Osteoblast (primary cell): ENCODE data around the gene DDX51. TPM values are rescaled to one million over a fixed set of nuclear protein-coding genes. Genes with fewer than 3 reads are reported as not detected.

Experiments used
- DNase-seq: peaks from one replicate; pipeline ENCODE4 v3.0.0; 2011; ENCODE audit warnings: low spot score, mixed read lengths; ENCODE audit not compliant: insufficient read length; ENCODE audit errors: missing footprints
- H2AFZ ChIP-seq: 2 replicates; pipeline ENCODE4 v1.6.0; 2011; ENCODE audit warnings: mild to moderate bottlenecking, low read length
- H3K27ac ChIP-seq: 2 replicates; pipeline ENCODE4 v1.5.1; 2011; ENCODE audit warnings: mild to moderate bottlenecking, low read depth, low read length, moderate library complexity
- H3K27me3 ChIP-seq: 2 replicates; pipeline ENCODE4 v1.6.0; 2012; ENCODE audit warnings: mild to moderate bottlenecking, control low read depth, inconsistent platforms, low read length, moderate library complexity; ENCODE audit not compliant: insufficient read depth
- H3K36me3 ChIP-seq: 2 replicates; pipeline ENCODE4 v1.5.1; 2011; ENCODE audit warnings: mild to moderate bottlenecking, low read length, control low read depth, moderate library complexity; ENCODE audit not compliant: insufficient read depth
- H3K4me1 ChIP-seq: 2 replicates; pipeline ENCODE4 v1.5.1; 2011; ENCODE audit warnings: mild to moderate bottlenecking, low read length, control low read depth, moderate library complexity; ENCODE audit not compliant: insufficient read depth
- H3K4me2 ChIP-seq: 2 replicates; pipeline ENCODE4 v1.6.0; 2011; ENCODE audit warnings: mild to moderate bottlenecking, low read length; ENCODE audit not compliant: insufficient read depth
- H3K4me3 ChIP-seq: fragments of 200-600 bp; sonication (generic); 3 replicates; pipeline ENCODE4 v1.5.1; 2012; ENCODE audit warnings: mild to moderate bottlenecking, low read length, inconsistent platforms; ENCODE audit not compliant: insufficient read depth
- H3K79me2 ChIP-seq: 2 replicates; pipeline ENCODE4 v1.6.0; 2012; ENCODE audit warnings: mild to moderate bottlenecking, low read length, control low read depth, inconsistent platforms; ENCODE audit not compliant: insufficient read depth
- H3K9me3 ChIP-seq: 2 replicates; pipeline ENCODE4 v1.5.1; 2011; ENCODE audit warnings: low read depth, low read length, control low read depth
- H4K20me1 ChIP-seq: 2 replicates; pipeline ENCODE4 v1.6.0; 2012; ENCODE audit warnings: mild to moderate bottlenecking, low read length, control low read depth; ENCODE audit not compliant: insufficient read depth
- total RNA-seq: library from RNA; depleted of rRNA; stranded (reverse); fragments of >200 nt; gene quantifications from 2 replicates; pipeline ENCODE4 v1.2.3, GENCODE V29; 2012
- TF ChIP-seq, protein P1 (sequence below): IDR thresholded peaks from 2 replicates; pipeline ENCODE4 v1.5.1; 2011; ENCODE audit warnings: mild to moderate bottlenecking, low read depth, low read length, moderate library complexity; ENCODE audit errors: extremely low read depth

DDX51 gene
- total RNA-seq, 1 donor: 6.2 TPM

DNA sequence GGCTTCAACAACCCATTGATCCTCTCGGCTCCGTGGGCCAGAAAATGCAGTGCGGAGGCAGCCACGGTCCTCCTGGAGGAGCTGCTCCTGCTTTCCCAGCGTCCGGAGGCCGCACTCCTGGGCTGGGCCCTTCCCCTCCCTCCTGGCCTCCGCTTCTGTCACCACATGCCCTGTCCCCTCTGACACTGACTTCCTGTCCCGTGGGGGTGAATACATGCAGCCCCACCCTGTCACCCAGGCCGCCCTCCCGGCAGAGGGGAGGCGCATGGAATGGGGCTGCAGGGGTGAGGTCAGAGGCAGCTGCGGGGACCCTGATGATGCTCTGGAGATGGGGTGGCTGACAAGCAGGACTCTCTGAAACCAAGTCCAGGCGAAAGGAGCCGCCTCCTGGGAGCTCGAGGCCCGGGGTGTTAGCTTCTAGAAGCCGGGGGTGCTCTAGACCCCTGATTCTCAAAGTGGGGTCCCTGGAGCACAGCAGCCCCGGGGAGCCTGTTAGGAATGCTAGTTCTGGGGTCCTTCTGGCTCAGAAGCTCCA lies 32.3 kb upstream of the DDX51 start:
- Histone ChIP-seq H2AFZ (no peak overlapping the region), H3K27me3 (peaks cover 14% of the 10 kb centered on the region)
- no peak for DNase-seq

GRCh38 chr12:132175496-132176384 lies 31.6 kb upstream of the DDX51 start:
- Histone ChIP-seq H3K27me3 (peaks cover 14% of the 10 kb centered on the region), H2AFZ (no peak overlapping the region), H3K4me1 (no peaks in the 10 kb centered on the region), H3K27ac (no peak overlapping the region), H4K20me1 (no peaks in the 10 kb centered on the region), H3K36me3 (no peaks in the 10 kb centered on the region), H3K79me2 (no peaks in the 10 kb centered on the region), H3K4me2 (no peak overlapping the region), H3K4me3 (no peak overlapping the region), H3K9me3 (no peaks in the 10 kb centered on the region)
- no peak for DNase-seq
- TF ChIP-seq, protein P1, sequence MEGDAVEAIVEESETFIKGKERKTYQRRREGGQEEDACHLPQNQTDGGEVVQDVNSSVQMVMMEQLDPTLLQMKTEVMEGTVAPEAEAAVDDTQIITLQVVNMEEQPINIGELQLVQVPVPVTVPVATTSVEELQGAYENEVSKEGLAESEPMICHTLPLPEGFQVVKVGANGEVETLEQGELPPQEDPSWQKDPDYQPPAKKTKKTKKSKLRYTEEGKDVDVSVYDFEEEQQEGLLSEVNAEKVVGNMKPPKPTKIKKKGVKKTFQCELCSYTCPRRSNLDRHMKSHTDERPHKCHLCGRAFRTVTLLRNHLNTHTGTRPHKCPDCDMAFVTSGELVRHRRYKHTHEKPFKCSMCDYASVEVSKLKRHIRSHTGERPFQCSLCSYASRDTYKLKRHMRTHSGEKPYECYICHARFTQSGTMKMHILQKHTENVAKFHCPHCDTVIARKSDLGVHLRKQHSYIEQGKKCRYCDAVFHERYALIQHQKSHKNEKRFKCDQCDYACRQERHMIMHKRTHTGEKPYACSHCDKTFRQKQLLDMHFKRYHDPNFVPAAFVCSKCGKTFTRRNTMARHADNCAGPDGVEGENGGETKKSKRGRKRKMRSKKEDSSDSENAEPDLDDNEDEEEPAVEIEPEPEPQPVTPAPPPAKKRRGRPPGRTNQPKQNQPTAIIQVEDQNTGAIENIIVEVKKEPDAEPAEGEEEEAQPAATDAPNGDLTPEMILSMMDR: no peak

More for the DNA sequence above, 32.3 kb upstream of the DDX51 start:
- Histone ChIP-seq H3K4me2 (no peak overlapping the region), H3K27ac (no peak overlapping the region), H3K4me1 (no peaks in the 10 kb centered on the region), H3K9me3 (no peaks in the 10 kb centered on the region), H3K4me3 (no peak overlapping the region), H4K20me1 (no peaks in the 10 kb centered on the region), H3K79me2 (no peaks in the 10 kb centered on the region), H3K36me3 (no peaks in the 10 kb centered on the region)
- TF ChIP-seq, protein P1: no peak

DNA sequence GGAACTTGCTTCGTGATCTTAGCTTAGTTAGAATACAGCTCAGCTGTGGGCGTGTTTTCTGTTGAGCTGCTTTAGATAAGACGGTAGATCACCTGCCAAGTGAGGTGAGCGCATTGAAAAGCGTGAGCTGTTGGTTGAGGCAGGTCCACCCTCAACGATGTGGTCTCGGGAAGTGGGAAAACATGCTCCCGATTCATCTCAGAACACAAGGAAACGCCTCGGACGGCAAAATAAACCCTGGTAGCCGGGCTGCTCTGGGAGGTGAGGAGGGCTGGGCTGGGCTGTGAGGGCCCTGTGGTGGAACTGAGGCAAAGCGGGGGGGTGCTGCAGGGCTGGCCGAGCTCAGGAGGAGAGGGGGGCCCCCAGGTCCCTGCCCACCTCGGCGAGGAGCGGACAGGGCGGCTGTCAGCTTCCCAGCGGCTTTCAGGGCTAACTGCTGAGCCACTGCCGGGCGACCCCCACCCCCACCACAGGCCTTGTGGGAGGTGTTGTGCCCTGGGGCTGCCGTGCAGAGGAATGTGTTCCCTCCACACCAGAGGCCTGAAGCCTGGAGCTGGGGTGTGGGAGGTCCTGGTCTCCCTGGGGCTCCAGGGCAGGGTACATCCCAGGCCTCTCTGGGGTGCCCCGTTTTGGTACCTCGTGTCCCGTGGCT lies 30.8 kb upstream of the DDX51 start:
- DNase-seq: no peak
- Histone ChIP-seq H3K27me3 (peaks cover 14% of the 10 kb centered on the region), H3K36me3 (no peaks in the 10 kb centered on the region), H3K4me2 (no peak overlapping the region), H3K9me3 (no peaks in the 10 kb centered on the region), H4K20me1 (no peaks in the 10 kb centered on the region), H3K4me1 (peaks cover 7% of the 10 kb centered on the region), H3K27ac (no peak overlapping the region), H3K79me2 (no peaks in the 10 kb centered on the region), H3K4me3 (no peak overlapping the region), H2AFZ (no peak overlapping the region)
- TF ChIP-seq, protein P1: no peak
